GM21529 (cell line): ENCODE data around the gene APOBEC4.

Source experiments
- ATAC-seq: cut with Tn5 transposase; IDR thresholded peaks from one replicate; pipeline ENCODE4 v1.9.1; 2021; ENCODE audit not compliant: unreplicated experiment

The APOBEC4 gene

DNA sequence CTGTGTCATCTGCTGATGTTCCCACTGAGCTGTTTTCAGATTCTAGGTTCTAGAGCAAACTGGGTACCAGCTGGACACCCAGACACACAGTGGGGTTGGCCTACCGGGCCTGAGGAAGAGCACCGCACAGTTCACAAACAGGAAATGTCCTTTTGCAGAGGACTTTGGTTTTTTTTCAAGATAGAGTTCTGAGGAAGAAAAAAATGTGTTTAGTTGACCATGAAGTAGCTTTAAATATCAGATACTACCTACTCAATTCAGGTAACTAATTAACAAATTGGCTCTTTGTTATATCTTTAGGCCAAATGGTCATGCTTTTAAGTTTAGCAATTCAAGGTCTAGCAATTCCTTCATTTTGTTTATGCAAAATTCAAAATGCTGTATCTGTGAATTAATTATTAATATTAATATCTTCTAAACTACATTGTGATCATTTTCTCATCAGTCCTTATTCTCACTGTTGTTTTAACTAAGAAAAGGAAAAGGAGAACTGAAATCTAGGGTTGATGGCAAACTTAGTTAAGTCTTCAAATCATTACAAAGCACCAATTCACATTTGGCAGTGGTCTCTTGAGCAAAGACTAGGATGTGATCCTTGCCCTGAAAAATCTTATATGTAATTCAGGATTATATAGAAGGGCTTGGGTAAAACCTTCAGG lies 45.7 kb downstream of the APOBEC4 start:
- peak; percentile 37 for ATAC-seq

GRCh38 chr1:183605904-183606303 lies 47.2 kb downstream of the APOBEC4 start:
- ATAC-seq: no peak

DNA sequence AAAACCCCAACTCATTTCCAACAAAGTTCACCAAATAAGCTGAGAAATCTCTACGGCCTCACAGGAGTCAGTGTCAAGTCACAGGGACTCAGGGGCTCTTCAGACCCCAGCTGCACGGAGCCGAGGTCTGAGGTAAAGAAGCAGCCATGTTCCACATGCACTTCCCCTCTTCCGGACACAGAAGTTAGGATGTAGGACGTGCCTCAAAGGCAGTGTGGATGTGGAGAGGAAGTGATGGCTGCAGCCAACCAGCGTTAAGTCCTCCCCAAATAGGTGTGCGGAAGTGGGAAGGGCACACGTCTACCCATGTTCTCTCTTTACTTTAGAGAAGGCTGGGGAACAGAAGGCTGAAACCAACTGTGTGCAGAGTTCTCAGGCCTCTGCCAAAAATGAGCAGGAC lies 48.3 kb downstream of the APOBEC4 start:
- peak; percentile 17 for ATAC-seq

- peak; percentile 35 for ATAC-seq
Measured at GRCh38 chr1:183604038-183604808, 48.9 kb downstream of the APOBEC4 start.

GRCh38 chr1:183602510-183602909 lies 50.6 kb downstream of the APOBEC4 start:
- no peak for ATAC-seq

GRCh38 chr1:183600634-183601033 lies 52.5 kb downstream of the APOBEC4 start:
- ATAC-seq: no peak

DNA sequence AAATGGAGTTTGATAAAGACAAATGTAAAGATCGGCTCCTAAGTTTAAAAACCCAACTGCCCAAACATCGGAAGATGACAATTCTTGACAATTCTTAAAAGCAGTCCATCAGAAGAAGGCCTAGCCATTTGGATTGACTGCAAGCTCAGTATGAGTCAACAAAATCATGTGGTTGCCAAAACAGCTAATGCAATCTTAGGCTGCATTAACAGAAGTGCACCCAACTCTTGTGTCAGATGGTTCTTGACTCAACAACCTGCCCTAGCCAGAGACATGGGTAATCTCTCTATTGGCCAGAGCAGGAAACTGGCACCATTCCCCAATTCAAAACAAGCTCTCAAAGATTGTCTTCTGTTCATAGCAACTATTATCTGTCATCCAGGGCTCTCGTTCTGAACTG lies 53.0 kb downstream of the APOBEC4 start:
- no peak for ATAC-seq

DNA sequence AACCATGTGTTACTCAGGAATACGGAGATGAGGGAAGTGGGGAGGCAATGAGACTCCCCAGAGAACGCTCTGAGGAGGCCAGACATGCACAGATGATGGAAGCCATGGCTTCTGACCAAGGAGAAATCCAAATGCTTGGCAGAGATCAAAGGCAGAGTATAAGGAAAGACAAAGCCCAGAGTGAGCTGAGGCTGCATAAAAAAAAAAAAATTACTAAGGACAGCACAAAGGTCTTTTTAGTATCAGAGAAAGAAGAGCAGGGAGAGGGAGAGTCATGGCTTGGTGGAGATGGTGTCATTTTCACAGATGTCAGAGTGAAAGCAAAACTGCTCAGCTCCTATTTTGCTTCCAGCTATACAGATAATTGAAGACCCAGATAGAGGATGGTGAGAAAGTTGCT lies 54.7 kb downstream of the APOBEC4 start:
- peak; percentile 84 for ATAC-seq

DNA sequence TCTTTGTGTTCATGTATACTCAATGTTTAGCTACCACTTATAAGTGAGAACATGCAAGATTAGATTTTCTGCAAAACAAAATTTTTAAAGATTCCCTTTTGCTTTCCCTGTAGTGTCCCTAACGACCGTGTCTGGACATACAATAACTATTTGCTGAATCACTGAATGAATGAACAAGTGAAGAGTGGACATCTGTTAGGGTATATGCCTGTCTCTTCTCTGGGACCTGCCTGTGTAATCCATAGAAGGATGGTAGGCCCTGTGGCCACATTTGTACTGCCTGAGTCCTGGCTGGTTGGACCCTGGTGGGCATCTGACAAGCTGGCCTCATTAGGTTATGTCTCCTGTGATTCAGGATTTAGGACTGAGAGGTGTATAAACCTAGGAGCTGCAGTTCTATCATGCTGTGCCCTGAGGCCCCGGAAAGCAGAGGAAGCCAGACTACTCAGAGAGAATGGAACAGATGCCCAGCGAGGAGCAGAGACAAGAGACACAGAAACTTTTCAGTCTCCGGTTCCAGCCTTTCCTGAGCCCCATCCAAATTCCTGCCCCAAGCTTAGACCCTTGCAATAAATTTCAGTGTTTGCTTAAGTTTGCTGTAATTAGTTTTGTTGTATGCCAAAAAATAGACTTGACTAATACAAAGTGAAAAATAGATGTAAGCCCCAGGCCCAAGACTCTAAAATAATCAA lies 55.3 kb downstream of the APOBEC4 start:
- ATAC-seq: no peak

- ATAC-seq: no peak
Measured at GRCh38 chr1:183596500-183596899, 56.6 kb downstream of the APOBEC4 start.
